Liver (tissue), 9 donors: ENCODE measurements around the gene GIMAP4. TPM values are rescaled to one million over a fixed set of nuclear protein-coding genes. Genes with fewer than 3 reads are reported as not detected.
A peak's percentile ranks its signal among the peaks of the same experiment; 100 is the strongest.
"Not testable (repeated sequence)": the region's sequence is repeated elsewhere in the genome, so short reads cannot be mapped to it uniquely, and the experiment has no call there.

ENCODE experiments used
- DNase-seq: peaks from one replicate; pipeline ENCODE4 v3.0.0-alpha.2; 2017; ENCODE audit warnings: low spot score
- H3K27ac ChIP-seq, 2 donors: one replicate each; pipeline ENCODE4 v1.7.0; 2013; ENCODE audit warnings: inconsistent platforms in 2 of 2, low read length in 2 of 2, control low read depth in 1 of 2, low read depth in 1 of 2, mild to moderate bottlenecking in 1 of 2
- H3K27me3 ChIP-seq, 4 donors: one replicate each; pipeline versions ENCODE4 v1.6.1 to v1.7.0; 2013; ENCODE audit warnings: low read length in 3 of 4, inconsistent platforms in 1 of 4, mild to moderate bottlenecking in 1 of 4, moderate library complexity in 1 of 4; ENCODE audit not compliant: control insufficient read depth in 4 of 4, insufficient read depth in 4 of 4
- H3K36me3 ChIP-seq, 4 donors: one replicate each; pipeline versions ENCODE4 v1.6.1 to v1.7.0; 2013; ENCODE audit warnings: low read length in 3 of 4, mild to moderate bottlenecking in 3 of 4, low read depth in 1 of 4, moderate library complexity in 1 of 4; ENCODE audit not compliant: control insufficient read depth in 4 of 4, insufficient read depth in 3 of 4
- H3K4me1 ChIP-seq, 4 donors: one replicate each; pipeline versions ENCODE4 v1.6.1 to v1.7.0; 2013; ENCODE audit warnings: low read length in 3 of 4, mild to moderate bottlenecking in 3 of 4, moderate library complexity in 1 of 4; ENCODE audit not compliant: control insufficient read depth in 4 of 4, insufficient read depth in 4 of 4
- H3K4me3 ChIP-seq, 3 donors: one replicate each; pipeline versions ENCODE4 v1.6.1 to v1.7.0; 2013; ENCODE audit warnings: low read length in 3 of 3, control low read depth in 1 of 3, low read depth in 1 of 3, mild to moderate bottlenecking in 1 of 3
- H3K9ac ChIP-seq, 2 donors: one replicate each; pipeline ENCODE4 v1.7.0; 2013; ENCODE audit warnings: low read length in 2 of 2, mild to moderate bottlenecking in 2 of 2, moderate library complexity in 2 of 2, control low read depth in 1 of 2, low read depth in 1 of 2
- H3K9me3 ChIP-seq, 4 donors: one replicate each; pipeline versions ENCODE4 v1.6.1 to v1.7.0; 2013; ENCODE audit warnings: low read length in 3 of 4; ENCODE audit not compliant: control insufficient read depth in 4 of 4
- EGR1 ChIP-seq, 2 donors: IDR thresholded peaks; 2 replicates each; pipeline ENCODE4 v1.6.1; 2016 to 2018; ENCODE audit warnings: antibody characterized with exemption in 2 of 2, low read depth in 2 of 2
- FOXA1 ChIP-seq: IDR thresholded peaks from 2 replicates; pipeline ENCODE4 v1.6.1; 2016; ENCODE audit warnings: antibody characterized with exemption
- GABPA ChIP-seq, 2 donors: IDR thresholded peaks in 1 of 2; conservative IDR thresholded peaks in 1 of 2; 2 replicates each; pipeline ENCODE4 v1.6.1; 2016; ENCODE audit warnings: antibody characterized with exemption in 2 of 2, mild to moderate bottlenecking in 1 of 2, moderate library complexity in 1 of 2
- HNF4A ChIP-seq, 2 donors: conservative IDR thresholded peaks; 2 replicates each; pipeline ENCODE4 v1.6.1; 2016; ENCODE audit warnings: antibody characterized with exemption in 2 of 2, mild to moderate bottlenecking in 2 of 2
- JUND ChIP-seq, 2 donors: IDR thresholded peaks; 2 replicates each; pipeline ENCODE4 v1.6.1; 2016; ENCODE audit warnings: antibody characterized with exemption in 2 of 2
- NR2F2 ChIP-seq: IDR thresholded peaks from 2 replicates; pipeline ENCODE4 v1.6.1; 2016; ENCODE audit warnings: antibody characterized with exemption
- RAD21 ChIP-seq, 2 donors: IDR thresholded peaks; 2 replicates each; pipeline ENCODE4 v1.6.1; 2016; ENCODE audit warnings: antibody characterized with exemption in 2 of 2, mild to moderate bottlenecking in 2 of 2
- REST ChIP-seq: IDR thresholded peaks from 2 replicates; pipeline ENCODE4 v1.6.1; 2016; ENCODE audit warnings: antibody characterized with exemption, mild to moderate bottlenecking
- RXRA ChIP-seq, 2 donors: IDR thresholded peaks; 2 replicates each; pipeline ENCODE4 v1.6.1; 2017 to 2018; ENCODE audit warnings: antibody characterized with exemption in 2 of 2, mild to moderate bottlenecking in 1 of 2
- SP1 ChIP-seq: IDR thresholded peaks from 2 replicates; pipeline ENCODE4 v1.6.1; 2018; ENCODE audit warnings: antibody characterized with exemption, mild to moderate bottlenecking
- YY1 ChIP-seq: IDR thresholded peaks from 2 replicates; pipeline ENCODE4 v1.6.1; 2016; ENCODE audit warnings: antibody characterized with exemption, mild to moderate bottlenecking
- WGBS: extraction: QIAGEN DNeasy Blood & Tissue Kit; methylation state at CpG from one replicate; pipeline ENCODE4 v1.1.7; 2013; 5-methylcytosine and 5-hydroxymethylcytosine counted together
- polyA plus RNA-seq, 2 donors: library from polyadenylated mRNA; stranded (reverse) in 1 of 2; unstranded in 1 of 2; fragments of 200-250 nt in 1 of 2; fragments of >200 nt in 1 of 2; fragmentation: Nextera tagmentation in 1 of 2; extraction: Ambion mirVana in 1 of 2; gene quantifications; one replicate each; pipeline versions ENCODE4 v1.2.1 to v1.2.3, GENCODE V29; 2013 to 2015
- total RNA-seq, 2 donors: library from RNA; depleted of rRNA; stranded (reverse); fragments of >200 nt; gene quantifications; one replicate each; pipeline ENCODE4 v1.2.3, GENCODE V29; 2014
- TF ChIP-seq, protein P1 (sequence below): fragments of 150-350 bp; IDR thresholded peaks from 2 replicates; pipeline ENCODE4 v1.5.1; 2017; ENCODE audit warnings: improper control_type of control experiment, low read depth, low read length; ENCODE audit not compliant: missing input control
- TF ChIP-seq, protein P2 (sequence below): IDR thresholded peaks from 2 replicates; pipeline ENCODE4 v1.6.1; 2016; ENCODE audit warnings: antibody characterized with exemption
- TF ChIP-seq, protein P3 (sequence below): IDR thresholded peaks from 2 replicates; pipeline ENCODE4 v1.6.1; 2016; ENCODE audit warnings: antibody characterized with exemption
- donor health status: healthy.
- donor health status: healthy.
- donor health status: healthy.
- donor health status: healthy.
- donor health status: healthy.

GIMAP4 gene
- total and polyA plus RNA-seq, 4 donors, result 14.6 to 21.3 (median 15.7) TPM

DNA sequence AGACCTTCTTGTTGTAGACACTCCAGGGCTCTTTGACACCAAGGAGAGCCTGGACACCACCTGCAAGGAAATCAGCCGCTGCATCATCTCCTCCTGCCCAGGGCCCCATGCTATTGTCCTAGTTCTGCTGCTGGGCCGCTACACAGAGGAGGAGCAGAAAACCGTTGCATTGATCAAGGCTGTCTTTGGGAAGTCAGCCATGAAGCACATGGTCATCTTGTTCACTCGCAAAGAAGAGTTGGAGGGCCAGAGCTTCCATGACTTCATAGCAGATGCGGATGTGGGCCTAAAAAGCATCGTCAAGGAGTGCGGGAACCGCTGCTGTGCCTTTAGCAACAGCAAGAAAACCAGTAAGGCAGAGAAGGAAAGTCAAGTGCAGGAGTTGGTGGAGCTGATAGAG is 47.0 kb upstream of the GIMAP4 start:
- 86% methylated on average over 8 of the region's 8 CpGs for WGBS
- H3K9ac ChIP-seq, result no peak overlapping the region
- DNase-seq, result no peak
- no peak overlapping the region for H3K27ac ChIP-seq
- peak overlapping the region in 1 of 3 donors; percentile 22 for H3K4me3 ChIP-seq
- H3K27me3 ChIP-seq, result no peaks in the 10 kb centered on the region
- no peaks in the 10 kb centered on the region for H3K4me1 ChIP-seq
- H3K9me3 ChIP-seq, result no peaks in the 10 kb centered on the region
- H3K36me3 ChIP-seq, result peaks cover 0 to 3% (median 0%) of the 10 kb centered on the region in 4 donors
- TF ChIP-seq GABPA (IDR thresholded peaks at IDR 0.05 in 1 of 2, conservative IDR thresholded peaks at IDR 0.05 in 1 of 2), result no peak

GRCh38 chr7:150522931-150523330 is 44.3 kb upstream of the GIMAP4 start:
- not testable (repeated sequence) for H3K9me3 ChIP-seq, H3K27me3 ChIP-seq, H3K4me1 ChIP-seq, H3K4me3 ChIP-seq, H3K9ac ChIP-seq, DNase-seq, H3K36me3 ChIP-seq, H3K27ac ChIP-seq
- 75% methylated on average over 6 of the region's 6 CpGs for WGBS

DNA sequence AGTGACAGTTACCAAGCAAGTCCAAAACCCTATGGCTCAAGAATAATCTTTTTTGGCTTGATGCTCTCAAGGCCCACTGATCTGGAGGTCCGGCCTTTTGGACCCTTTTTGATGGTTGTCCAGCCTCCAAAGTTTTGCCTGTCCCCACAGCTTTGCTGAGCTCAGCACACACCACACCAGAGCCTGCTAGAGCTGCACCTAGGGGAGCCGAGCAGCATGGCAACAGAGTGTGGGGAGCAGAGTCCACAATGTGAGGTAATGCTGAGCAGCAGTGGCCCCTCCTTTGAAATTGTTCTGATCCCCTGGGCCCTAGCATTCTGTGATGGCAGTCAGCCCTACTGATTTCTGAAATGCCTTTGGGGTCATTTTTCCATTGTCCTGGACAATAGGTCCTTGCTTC is 43.2 kb upstream of the GIMAP4 start:
- Histone ChIP-seq H3K27ac (no peak overlapping the region), H3K27me3 (no peaks in the 10 kb centered on the region), H3K4me3 (no peak overlapping the region), H3K36me3 (peaks cover 0 to 3% (median 0%) of the 10 kb centered on the region in 4 donors), H3K9me3 (peaks cover 0 to 9% (median 3%) of the 10 kb centered on the region in 4 donors), H3K9ac (no peak overlapping the region), H3K4me1 (no peaks in the 10 kb centered on the region)
- no peak for DNase-seq
- no peak for TF ChIP-seq RXRA (IDR thresholded peaks at IDR 0.05)
- 74% methylated on average over 2 of the region's 2 CpGs for WGBS

- no peak for TF ChIP-seq YY1
- TF ChIP-seq JUND (IDR thresholded peaks at IDR 0.05), result no peak
- TF ChIP-seq, protein P1, sequence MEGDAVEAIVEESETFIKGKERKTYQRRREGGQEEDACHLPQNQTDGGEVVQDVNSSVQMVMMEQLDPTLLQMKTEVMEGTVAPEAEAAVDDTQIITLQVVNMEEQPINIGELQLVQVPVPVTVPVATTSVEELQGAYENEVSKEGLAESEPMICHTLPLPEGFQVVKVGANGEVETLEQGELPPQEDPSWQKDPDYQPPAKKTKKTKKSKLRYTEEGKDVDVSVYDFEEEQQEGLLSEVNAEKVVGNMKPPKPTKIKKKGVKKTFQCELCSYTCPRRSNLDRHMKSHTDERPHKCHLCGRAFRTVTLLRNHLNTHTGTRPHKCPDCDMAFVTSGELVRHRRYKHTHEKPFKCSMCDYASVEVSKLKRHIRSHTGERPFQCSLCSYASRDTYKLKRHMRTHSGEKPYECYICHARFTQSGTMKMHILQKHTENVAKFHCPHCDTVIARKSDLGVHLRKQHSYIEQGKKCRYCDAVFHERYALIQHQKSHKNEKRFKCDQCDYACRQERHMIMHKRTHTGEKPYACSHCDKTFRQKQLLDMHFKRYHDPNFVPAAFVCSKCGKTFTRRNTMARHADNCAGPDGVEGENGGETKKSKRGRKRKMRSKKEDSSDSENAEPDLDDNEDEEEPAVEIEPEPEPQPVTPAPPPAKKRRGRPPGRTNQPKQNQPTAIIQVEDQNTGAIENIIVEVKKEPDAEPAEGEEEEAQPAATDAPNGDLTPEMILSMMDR, result no peak
- TF ChIP-seq, protein P2, sequence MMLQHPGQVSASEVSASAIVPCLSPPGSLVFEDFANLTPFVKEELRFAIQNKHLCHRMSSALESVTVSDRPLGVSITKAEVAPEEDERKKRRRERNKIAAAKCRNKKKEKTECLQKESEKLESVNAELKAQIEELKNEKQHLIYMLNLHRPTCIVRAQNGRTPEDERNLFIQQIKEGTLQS, result no peak
- no peak for TF ChIP-seq REST
- no peak for TF ChIP-seq SP1
- no peak for TF ChIP-seq RXRA (IDR thresholded peaks at IDR 0.05)
- TF ChIP-seq, protein P3, sequence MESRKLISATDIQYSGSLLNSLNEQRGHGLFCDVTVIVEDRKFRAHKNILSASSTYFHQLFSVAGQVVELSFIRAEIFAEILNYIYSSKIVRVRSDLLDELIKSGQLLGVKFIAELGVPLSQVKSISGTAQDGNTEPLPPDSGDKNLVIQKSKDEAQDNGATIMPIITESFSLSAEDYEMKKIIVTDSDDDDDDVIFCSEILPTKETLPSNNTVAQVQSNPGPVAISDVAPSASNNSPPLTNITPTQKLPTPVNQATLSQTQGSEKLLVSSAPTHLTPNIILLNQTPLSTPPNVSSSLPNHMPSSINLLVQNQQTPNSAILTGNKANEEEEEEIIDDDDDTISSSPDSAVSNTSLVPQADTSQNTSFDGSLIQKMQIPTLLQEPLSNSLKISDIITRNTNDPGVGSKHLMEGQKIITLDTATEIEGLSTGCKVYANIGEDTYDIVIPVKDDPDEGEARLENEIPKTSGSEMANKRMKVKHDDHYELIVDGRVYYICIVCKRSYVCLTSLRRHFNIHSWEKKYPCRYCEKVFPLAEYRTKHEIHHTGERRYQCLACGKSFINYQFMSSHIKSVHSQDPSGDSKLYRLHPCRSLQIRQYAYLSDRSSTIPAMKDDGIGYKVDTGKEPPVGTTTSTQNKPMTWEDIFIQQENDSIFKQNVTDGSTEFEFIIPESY, result no peak
- TF ChIP-seq EGR1 (IDR thresholded peaks at IDR 0.05; ENCODE audit: low read depth in 2 of 2), result no peak
- TF ChIP-seq RAD21 (IDR thresholded peaks at IDR 0.05), result no peak
- TF ChIP-seq NR2F2, result no peak
- TF ChIP-seq GABPA (IDR thresholded peaks at IDR 0.05 in 1 of 2, conservative IDR thresholded peaks at IDR 0.05 in 1 of 2), result no peak
- no peak for TF ChIP-seq FOXA1
- TF ChIP-seq HNF4A (conservative IDR thresholded peaks at IDR 0.05), result no peak
- no peak for DNase-seq
- WGBS, result 79% methylated on average over 1 of the region's 1 CpG
- Histone ChIP-seq H3K27ac (no peak overlapping the region), H3K9me3 (peaks cover 0 to 28% (median 6%) of the 10 kb centered on the region in 4 donors), H3K27me3 (no peaks in the 10 kb centered on the region), H3K36me3 (no peaks in the 10 kb centered on the region), H3K9ac (no peak overlapping the region), H3K4me1 (no peaks in the 10 kb centered on the region), H3K4me3 (no peak overlapping the region)
These were observed 35.5 kb upstream of the GIMAP4 start for GRCh38 chr7:150531704-150532103.
